GM21528 (cell line): ENCODE measurements around the gene TTC28.

Source experiments
- ATAC-seq: cut with Tn5 transposase; IDR thresholded peaks from one replicate; pipeline ENCODE4 v1.9.1; 2021; ENCODE audit warnings: mild to moderate bottlenecking, moderate library complexity; ENCODE audit not compliant: unreplicated experiment, low FRiP score

The TTC28 gene

DNA sequence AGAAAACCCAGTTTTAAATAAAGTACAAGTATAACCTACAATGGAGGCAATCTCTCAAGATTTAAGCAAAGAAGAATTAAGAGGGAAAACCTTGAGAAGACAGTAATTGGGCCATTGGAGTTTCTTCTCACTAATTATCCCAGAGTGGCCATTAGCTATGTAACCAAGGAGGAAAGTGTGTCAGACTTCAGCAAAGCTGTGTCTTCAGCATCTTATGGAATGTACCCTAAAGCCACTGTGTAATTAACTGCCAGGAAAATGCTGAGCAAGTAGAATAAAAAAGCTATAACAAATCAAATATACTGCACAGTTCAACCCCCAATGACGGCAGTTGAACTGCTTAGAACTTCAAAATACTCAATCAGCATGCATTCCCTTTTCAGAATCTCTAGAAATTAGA lies 261.6 kb downstream of the TTC28 start:
- ATAC-seq, result no peak

DNA sequence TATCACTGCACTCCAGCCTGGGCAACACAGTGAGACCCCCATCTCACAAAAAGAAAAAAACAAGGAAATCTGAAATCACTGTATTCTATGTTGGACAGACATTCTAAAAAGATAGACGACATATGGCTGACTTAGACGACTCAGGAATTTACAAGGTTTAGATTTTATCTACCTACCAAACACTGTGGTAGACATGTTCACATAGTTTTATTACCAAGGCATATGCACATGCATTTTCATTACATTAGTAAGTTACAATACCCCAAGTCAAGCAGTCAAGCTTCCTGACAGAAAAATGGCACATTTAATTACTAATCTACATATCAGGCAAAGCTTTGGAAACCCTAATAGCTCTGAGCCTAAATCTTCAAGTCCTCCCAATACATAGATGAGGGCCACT lies 262.2 kb downstream of the TTC28 start:
- no peak for ATAC-seq

DNA sequence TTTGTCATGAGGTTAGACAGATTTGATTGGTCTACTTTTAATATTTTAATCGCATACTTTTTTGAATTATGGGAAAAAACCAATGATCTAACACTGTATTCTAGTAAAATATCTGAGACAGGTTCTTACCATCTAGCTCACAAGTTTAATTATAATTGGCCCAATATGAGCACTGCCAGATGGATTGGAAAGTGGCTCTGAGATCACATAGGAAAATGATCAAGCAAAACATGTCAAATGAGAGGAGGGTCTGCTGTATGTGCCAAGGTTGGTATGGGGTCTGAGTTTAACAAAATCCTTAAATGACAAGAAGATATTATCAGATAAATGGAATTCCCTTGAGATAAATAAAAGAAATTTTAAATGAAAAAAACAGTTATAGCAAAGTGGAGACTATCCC lies 264.7 kb downstream of the TTC28 start:
- no peak for ATAC-seq

DNA sequence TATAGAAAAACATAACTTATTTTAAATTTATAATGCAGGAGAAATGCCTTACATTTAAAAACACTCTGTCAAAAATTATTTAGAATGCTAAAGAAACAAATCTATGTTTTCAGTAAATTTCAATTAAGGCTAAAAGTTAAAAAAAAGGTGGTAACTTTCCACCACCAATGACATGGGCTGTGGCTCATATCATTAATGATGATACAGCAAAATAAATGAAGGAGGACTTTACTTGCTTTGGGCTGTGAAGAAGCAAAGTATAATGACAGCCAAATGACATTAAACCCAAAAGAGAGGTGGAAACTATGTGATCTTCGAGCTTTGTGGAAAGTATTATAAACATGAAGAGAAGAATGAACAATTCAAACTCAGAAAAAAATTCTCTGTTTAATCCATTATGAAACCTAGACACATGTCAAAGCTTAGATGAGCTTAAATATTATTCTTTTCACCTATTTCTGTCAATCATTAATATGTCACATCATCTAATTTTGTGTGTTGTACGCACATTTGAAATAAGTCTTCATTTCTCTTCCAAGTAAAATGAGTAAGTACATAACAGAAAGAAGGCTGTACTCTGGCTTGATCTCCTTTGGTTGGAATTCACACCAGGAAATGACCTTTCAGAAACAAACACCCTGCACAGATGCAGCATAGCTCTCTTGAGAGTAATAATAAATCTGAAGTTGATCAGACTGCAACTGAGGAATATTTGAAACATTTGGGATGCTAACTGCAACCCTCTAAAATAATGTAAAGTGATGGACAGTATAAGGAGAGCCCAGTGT lies 265.8 kb downstream of the TTC28 start:
- ATAC-seq, result no peak

DNA sequence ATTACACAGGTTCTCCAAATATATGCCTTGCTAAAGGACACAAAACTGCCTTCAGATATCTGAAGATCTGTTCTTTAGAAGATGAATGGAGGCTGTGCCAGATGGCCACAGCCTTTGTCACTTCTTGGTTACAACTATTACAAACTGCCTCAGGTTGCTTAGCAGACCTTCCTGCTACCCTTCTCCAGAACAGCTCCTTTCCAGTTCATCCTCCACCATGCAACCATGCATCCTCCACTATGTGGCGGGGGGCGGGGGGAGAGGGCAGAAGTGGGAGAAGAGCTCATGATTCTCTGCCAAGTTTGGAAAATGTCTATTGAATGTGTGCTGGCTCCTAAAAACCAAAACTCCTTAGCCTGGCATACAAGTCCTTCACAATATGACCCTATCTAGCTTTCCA lies 267.5 kb downstream of the TTC28 start:
- ATAC-seq, result no peak

DNA sequence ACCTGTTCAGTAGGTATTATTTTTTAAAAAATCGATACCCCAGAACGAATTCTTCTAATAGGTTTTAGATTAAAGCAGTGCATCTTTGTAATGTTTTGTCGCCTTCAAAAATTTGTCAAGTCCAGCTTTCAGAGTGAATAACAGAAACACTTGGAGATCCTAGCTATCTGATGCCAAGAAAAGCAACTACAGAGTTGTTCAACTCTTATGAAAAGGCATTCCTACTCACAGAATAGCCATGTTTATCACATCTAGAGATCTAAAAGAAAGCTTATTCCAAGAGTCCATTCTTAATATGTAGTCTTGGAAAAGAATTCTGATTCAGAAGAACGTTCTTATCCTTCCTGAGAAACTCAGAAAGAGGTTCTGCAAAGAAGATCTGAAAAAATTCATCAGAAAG lies 268.5 kb downstream of the TTC28 start:
- no peak for ATAC-seq

DNA sequence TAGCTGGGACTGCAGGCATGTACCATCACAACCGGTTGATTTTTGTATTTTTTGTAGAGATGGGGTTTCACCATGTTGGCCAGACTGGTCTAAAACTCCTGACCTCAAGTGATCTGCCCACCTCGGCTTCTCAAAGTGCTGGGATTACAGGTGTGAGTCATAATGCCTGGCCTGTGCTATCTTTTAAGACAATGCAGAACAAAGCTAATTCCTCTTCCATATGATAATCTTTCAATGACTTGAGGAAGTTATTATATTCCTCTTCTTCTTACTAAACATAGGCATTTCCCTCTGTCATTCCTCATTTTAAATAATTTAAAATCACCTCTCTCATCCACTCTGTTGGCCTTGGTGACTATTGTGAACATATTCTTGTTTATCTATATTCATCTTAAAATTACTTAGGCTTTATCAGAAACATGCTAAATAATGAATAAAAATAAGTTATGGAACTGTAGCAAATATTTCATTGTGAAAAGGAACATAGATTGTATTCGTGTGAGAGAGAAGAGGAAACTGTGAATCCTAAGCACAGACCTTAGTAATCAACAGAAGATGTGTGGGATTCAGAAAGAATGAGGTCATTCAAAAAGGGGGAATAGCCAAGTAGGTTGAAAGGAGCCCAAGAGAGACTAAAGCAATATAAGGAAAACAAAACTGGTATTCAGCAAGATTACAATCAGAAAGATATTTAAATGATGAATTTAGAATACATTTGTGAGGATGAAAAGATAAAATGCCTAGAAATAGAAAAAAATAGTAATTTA lies 269.4 kb downstream of the TTC28 start:
- ATAC-seq, result no peak

DNA sequence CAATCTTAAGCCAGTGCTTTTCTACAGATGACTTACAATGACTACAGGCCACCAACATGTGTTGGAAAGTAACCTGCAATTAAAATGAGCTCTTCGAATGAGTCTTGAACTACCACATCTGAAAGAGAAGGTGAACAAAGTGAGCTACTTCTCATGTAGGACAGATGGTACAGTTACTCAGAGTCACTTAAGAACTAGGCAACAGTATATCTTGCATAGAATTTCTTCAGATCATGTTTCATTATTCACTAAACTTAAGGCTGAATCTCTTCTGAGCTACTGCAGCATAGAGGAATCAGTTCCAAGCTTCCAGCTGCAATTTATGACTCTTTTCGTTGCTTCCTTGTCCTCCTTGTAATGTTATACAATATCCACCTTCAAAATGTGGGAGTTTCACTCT lies 270.9 kb downstream of the TTC28 start:
- ATAC-seq, result no peak

DNA sequence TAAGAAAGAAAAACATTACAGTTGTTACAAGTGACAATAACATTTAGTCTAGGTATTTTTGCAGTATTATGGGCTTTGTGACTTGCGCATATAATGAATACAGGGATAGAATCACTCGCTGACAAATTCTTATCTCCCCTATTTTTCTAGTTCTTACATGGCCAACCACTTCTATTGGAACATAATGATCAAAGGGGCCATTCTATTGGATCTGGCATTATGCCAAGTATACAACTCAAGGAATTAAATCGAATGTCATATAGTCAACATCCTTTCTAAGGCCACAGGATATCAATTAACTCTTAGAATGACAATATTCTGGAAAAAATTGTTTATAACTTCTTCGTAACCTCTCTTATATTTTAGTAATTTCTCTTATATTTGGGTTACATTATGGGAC lies 272.0 kb downstream of the TTC28 start:
- ATAC-seq, result no peak

DNA sequence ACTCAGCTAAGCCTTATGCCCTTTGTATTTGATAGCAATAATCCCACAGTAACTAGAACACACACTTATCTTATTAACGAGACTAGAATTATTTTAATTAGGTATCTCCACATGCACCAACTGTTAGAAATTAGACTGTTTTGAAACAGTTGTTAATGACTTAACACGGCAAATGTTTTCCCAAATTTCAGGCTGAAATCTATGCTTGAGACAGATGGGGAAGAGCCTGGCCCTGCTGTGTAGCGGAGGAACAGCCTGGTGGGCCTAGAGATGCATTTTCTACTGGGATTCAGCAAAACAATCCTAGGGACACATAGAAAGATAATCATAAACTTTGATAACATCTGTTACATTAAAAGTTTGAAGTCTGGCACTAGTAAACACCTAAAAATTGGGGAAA lies 273.4 kb downstream of the TTC28 start:
- ATAC-seq, result no peak

DNA sequence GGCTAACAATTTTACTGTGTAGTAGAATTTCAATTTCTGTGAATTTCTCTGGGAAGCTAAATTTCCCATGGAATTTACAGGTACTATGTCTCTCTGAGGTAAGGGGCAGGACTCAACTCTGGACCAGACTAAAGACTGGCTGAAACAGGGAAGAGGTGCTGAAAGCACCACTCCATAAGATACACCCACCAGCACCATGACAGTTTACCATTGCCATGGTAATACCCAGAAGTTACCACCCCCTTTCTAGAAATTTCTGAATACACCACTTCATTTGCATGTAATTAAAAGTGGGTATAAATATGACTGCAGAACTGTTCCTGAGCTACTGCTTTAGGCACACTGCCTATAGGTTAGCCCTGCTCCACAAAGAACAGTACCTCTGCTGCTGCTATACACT lies 274.1 kb downstream of the TTC28 start:
- no peak for ATAC-seq

DNA sequence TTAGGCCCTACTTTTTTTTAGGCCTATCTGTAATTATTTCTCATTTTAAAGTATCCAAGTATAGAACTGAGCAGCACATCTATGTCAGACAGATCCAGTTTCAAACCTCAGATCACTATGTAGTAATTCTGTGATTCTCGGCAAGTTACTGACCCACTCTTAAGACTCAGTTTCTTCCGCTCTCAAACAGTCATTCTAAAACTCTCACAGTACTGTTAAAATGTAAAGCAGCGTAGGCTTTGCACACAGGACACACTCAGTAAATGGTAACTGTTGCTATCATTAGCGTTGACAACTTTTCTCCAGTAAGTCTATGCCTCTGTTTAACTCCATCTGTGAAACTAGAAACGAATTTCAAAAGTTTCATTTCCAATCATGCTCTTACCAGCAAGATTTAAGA lies 277.1 kb downstream of the TTC28 start:
- no peak for ATAC-seq

DNA sequence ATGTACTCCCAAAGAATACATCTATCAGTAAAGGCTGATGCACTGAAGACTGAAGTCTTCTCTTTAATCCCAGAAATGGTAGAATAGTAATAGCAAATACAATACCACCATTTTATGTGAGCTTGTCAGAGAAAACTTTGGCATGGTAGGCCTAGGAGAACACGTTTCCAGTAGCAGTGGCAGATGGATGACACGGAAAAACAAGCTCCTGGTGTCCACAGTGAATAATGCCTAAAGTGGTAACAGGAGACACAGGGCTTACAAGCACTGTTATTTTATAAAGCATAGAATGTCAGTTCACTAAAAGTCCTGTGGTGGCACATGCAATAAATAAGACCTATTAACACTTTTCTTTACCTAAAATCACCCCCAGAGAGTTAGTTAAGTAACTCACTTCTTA lies 277.6 kb downstream of the TTC28 start:
- ATAC-seq, result no peak

DNA sequence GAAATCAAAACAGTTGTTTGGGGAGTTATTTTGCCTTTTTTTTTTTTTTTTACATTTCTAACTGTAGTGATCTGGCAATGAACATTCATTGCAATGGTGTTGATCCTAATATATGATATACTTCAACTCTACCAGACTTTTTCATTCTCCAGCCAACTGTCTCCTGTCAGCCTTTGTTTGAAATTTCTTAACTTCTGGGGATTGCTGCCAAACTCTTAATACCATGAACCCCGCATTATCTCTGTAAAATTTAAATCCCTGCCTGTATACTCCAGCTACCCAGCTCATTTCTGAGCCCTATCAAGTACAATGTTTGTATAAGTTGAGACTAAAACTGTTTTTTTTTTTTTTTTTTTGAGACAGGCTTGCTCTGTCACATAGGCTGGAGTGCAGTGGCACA lies 280.7 kb downstream of the TTC28 start:
- ATAC-seq, result no peak

DNA sequence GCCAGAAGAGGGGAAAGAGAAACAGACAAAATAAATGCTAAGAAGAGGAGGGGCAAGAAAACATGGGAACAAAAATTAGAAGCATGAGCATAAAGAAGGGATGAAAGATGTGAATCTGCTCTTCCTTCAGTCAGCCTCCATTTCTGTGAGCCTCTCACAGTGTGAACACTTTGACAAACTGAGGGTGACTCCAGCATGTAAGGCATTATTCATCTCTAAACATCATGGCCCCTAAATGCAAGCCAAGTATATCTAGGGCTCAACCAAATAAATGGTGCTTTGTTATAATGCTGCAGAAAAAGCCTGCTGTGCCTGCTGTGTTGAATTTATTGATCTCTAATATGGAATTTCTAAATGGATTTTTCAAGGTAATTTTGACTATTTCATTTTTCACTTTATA lies 281.3 kb downstream of the TTC28 start:
- no peak for ATAC-seq

DNA sequence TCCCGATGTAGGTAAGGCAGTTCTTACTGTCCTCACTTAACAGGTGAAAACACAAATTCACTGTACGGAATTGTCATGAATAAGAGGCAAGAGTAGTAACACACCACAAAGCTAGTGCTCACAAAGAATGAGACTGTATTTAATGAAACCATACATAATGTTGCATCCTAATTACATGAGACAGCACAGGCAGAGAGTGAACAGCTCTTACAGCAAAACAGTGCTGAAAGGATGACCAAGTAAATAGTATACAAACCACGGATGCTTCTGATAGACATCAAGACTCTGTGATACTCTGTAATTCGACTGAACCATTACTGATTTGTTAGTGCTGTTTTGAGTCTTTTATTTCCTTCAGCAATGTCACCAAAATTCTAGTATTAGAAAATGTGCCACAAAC lies 282.3 kb downstream of the TTC28 start:
- no peak for ATAC-seq

DNA sequence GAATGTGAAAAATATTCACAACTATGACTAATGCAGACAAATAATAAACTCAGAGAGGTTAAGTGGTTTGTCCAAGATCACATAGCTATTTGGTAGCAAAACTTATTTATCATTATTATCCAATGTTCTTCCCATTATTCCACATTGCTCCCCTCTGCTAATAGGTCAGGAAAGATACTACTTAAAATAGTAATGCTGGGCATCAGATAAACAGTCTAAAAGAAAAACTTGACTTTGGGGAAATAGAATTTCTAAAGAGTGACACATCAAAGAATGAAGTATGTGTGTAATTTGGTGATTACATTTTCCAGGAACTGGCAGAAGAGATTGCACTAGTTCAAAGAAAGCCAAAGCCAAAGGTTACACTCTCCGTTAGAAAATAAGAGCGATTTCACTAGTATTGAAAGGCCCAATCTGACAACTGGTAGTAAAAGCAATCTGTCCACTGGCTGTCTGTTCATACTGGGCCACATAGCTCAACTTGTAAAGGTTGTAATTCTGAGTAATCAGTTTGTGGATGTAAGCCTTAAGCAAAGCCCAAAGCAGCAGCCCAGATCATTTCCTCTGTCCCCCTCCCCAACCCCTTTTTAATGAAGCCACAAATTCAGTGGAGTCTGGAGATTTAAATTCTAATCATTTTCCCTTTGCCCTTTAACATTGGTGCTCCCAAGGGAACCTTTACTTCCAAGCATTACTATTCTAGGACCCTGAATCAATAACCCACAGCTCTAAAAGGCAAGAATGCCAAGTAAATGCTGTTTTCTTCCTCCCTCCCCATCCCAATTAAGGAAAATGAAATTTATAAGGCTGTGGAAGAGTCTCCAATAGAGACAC lies 283.5 kb downstream of the TTC28 start:
- ATAC-seq, result no peak

DNA sequence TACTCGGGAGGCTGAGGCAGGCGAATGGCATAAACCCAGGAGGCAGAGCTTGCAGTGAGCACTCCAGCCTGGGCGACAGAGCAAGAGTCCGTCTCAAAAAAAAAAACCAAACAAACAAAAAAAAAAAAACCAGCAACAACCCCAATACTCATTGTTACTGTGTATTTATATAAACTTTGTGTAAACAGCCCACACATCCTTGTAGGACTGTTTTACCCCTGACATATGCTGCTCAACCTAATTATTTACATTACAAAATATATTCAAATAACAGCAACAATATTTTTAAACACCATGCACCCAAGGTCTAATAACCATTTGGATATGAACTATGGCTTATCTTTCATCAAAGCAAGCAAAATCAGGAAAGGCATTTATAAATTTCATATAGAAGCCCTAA lies 284.1 kb downstream of the TTC28 start:
- ATAC-seq, result no peak

DNA sequence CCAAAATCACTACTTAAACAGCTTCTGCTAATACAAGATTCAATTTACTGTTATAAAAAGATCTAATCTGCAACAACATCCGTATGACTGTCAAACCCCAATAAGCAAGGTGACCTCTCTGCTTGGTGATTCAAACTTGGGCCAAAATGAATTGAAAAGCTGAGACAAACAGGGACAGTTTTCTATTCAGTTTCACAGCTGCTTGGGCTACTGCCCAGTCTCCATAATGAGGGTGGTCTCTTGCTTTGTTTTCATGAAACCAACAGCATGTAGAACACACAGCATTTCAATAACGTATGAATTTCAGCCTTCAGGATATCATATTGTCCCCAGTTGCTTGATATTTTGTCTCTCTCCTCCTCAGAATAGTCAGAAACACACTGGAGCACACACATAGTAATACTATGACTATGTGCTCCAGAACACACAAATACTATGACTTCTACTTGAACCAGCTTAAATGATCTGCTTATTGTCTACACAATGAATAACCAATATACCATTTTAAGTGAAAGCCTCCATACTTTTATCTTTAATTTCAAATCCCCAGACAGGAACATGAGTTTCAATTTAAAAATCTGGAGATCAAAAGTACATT lies 285.0 kb downstream of the TTC28 start:
- ATAC-seq, result no peak

DNA sequence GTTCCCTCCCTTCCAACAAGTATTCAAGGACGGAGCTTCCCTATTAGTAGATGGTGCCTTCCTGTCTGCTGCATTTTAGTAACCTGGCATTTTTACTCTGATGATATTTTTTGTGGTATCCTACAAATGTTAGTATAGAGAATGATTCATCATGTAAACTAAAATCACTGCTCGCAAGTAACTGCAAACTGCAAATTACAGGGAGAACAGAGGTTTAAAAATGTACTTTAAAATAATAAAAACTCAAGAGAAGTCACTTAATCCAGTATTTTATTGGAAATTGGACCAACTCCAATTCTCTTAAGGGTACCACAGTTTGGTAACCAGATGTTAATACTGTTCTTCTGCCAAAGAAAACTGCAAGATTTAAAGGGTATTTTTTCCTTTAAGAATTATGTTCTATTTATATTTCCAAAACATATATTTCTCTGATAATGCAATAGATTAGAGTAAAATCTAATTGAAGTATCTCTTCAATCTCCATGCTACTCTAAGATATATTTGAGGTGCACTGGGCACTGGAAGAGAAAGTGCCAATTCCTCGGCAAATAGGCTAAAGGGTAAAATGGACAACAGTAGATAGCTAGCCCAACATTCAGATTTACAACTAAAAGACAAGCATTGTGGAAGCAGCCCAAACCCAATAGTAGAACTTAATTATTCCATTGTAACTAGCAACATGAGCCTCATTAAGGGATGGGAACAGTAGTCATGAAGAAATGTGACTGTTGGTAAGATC lies 298.0 kb downstream of the TTC28 start:
- no peak for ATAC-seq
